Measurements from ENCODE around the gene MYO9B. TPM values are rescaled to one million over a fixed set of nuclear protein-coding genes. Genes with fewer than 3 reads are reported as not detected.

The MYO9B gene
- polyA plus RNA-seq, 2 of the 4 experiments (the other 2 are of a cell fraction) = 13.0 to 27.7 TPM

GRCh38 chr19:17242431-17243208 lies 167.0 kb downstream of the MYO9B start:
- H3K4me3 ChIP-seq = peak overlapping the region; percentile 93
- H3K4me1 ChIP-seq = peaks cover 69% of the 10 kb centered on the region
- WGBS (ENCODE audit: missing lambda C conversion rate) = 65% methylated on average over 4 of the region's 8 CpGs
- H3K4me2 ChIP-seq = peak overlapping the region; percentile 90
- ATAC-seq = no peak
- H3K27ac ChIP-seq = peak overlapping the region; percentile 92 to 96
- no peak for DNase-seq (ENCODE audit: low read depth in 1 of 2, low spot score in 1 of 2)
- POLR2A ChIA-PET = interaction anchor here (1.6 kb wide), 1 partner anchor 8 kb away, joined by 5 read pairs; no protein-coding TSS in a partner anchor
- H3K9me3 ChIP-seq = no peaks in the 10 kb centered on the region
- no peak for TF ChIP-seq TP53 (CRISPR knock-in tag; IDR thresholded peaks at IDR 0.05)
- TF ChIP-seq ATOH8 (CRISPR knock-in tag; IDR thresholded peaks at IDR 0.05; ENCODE audit: low read depth) = no peak
- TF ChIP-seq ZFP36 (IDR thresholded peaks at IDR 0.05; ENCODE audit: borderline replicate concordance, partially characterized antibody) = peak; percentile 91
- no peak for TF ChIP-seq MYC (IDR thresholded peaks at IDR 0.05; ENCODE audit: borderline replicate concordance, low read length)
- TF ChIP-seq CBX8 (IDR thresholded peaks at IDR 0.05) = no peak
- no peak for TF ChIP-seq TFCP2L1 (CRISPR knock-in tag; IDR thresholded peaks at IDR 0.05)
- no peak for TF ChIP-seq HOXB5 (CRISPR knock-in tag; IDR thresholded peaks at IDR 0.05)
- no peak for TF ChIP-seq HEYL (CRISPR knock-in tag; IDR thresholded peaks at IDR 0.05)
- no peak for TF ChIP-seq REST (IDR thresholded peaks at IDR 0.05)
- TF ChIP-seq ZC3H11A (IDR thresholded peaks at IDR 0.05) = no peak
- no peak for TF ChIP-seq JUN (IDR thresholded peaks at IDR 0.05)
- TF ChIP-seq ZNF302 (CRISPR knock-in tag; IDR thresholded peaks at IDR 0.05) = no peak
- TF ChIP-seq KDM1A (IDR thresholded peaks at IDR 0.05; ENCODE audit: low read depth) = peak; percentile 89; the same call in 1 of the 2 replicates
- TF ChIP-seq HDAC2 (IDR thresholded peaks at IDR 0.05) = peak; percentile 57; the same call in 1 of the 2 replicates
- TF ChIP-seq CTCF (IDR thresholded peaks at IDR 0.05) = no peak
- no peak for FAIRE-seq
- CTCF ChIA-PET = interaction anchor here (0.7 to 10.0 kb wide), 9 partner anchors 7 to 527 kb away, joined by 3 to 62 read pairs (median 3); partner anchors contain the start of gene ANKLE1

DNA sequence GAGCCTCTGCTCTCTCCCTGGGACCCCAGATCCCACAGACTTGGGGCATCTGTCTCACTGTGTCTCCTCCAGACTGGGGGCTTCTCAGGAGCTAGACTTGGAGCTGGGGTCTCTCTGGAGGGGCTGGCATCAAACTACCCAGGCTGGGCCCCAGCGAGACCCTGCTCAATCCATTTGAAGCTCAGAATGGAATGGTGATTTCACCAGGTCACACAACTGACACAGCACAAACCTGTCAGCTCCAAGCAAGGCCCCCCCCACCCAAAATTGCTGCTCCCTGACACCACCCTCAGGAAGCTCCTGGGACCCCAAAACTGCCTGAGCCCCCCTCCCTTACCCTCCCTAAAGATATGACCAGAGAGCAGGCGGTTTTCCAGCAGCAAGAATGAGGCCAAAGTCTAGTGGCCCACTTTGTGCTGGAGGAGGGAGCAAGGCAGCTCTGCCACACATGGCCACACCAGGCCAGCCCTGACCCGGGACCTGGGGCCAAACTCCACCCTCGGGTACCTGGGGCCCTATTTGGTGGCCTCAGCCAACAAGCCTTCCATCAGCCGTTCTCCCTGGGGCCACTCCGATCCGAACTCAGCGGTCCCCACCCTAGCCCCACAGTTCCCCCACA lies 167.7 kb downstream of the MYO9B start:
- ATAC-seq (peak in 1 of 2 experiments; percentile 8; a peak in 2 of 6 replicates), FAIRE-seq (no peak), DNase-seq (ENCODE audit: low read depth in 1 of 2, low spot score in 1 of 2) (no peak)
- WGBS (ENCODE audit: missing lambda C conversion rate) = 5% methylated on average over 3 of the region's 8 CpGs
- H3K4me3 ChIP-seq = peak overlapping the region; percentile 93
- peak overlapping the region; percentile 92 to 96 for H3K27ac ChIP-seq
- POLR2A ChIA-PET = interaction anchor here (1.3 to 1.6 kb wide), 2 partner anchors 9 to 28 kb away, joined by 5 read pairs; partner anchors contain the start of gene USE1
- no peaks in the 10 kb centered on the region for H3K9me3 ChIP-seq
- H3K4me1 ChIP-seq = peaks cover 70% of the 10 kb centered on the region
- CTCF ChIA-PET = interaction anchor here (0.7 to 10.0 kb wide), 6 partner anchors 8 to 528 kb away, joined by 3 to 62 read pairs (median 4); partner anchors contain the start of gene ANKLE1
- peak overlapping the region; percentile 90 for H3K4me2 ChIP-seq
- TF ChIP-seq SREBF2 (IDR thresholded peaks at IDR 0.05) = no peak
- 0 out of 2 replicates have a peak, but pooled peaks have one; percentile 11 for TF ChIP-seq MAX (IDR thresholded peaks at IDR 0.05)
- TF ChIP-seq GATA3 (IDR thresholded peaks at IDR 0.05; ENCODE audit: borderline replicate concordance) = no peak
- no peak for TF ChIP-seq ZNF302 (CRISPR knock-in tag; IDR thresholded peaks at IDR 0.05)

Data from A549 (cell line).